Hepatocyte (in vitro differentiated cells): Measurements from ENCODE around the gene DPP9. TPM values are rescaled to one million over a fixed set of nuclear protein-coding genes. Genes with fewer than 3 reads are reported as not detected.

Experiments used
- DNase-seq: peaks from one replicate; pipeline ENCODE4 v3.0.0-alpha.2; 2016; ENCODE audit warnings: low spot score
- H2AFZ ChIP-seq: fragments of 200-600 bp; sonication (generic); 2 replicates; pipeline ENCODE4 v1.6.0; 2016; ENCODE audit warnings: antibody characterized with exemption, mild to moderate bottlenecking
- H3K27ac ChIP-seq: fragments of 200-600 bp; sonication (generic); 2 replicates; pipeline ENCODE4 v1.5.1; 2016; ENCODE audit warnings: mild to moderate bottlenecking
- H3K27me3 ChIP-seq: fragments of 200-600 bp; sonication (generic); 2 replicates; pipeline ENCODE4 v1.6.1; 2016
- H3K36me3 ChIP-seq: fragments of 200-600 bp; sonication (generic); replicated peaks from 2 replicates; pipeline ENCODE4 v1.5.1; 2016; ENCODE audit warnings: low read depth; ENCODE audit not compliant: insufficient read depth
- H3K4me1 ChIP-seq: fragments of 200-600 bp; sonication (generic); 2 replicates; pipeline ENCODE4 v1.5.1; 2016; ENCODE audit warnings: mild to moderate bottlenecking, moderate library complexity; ENCODE audit not compliant: insufficient read depth
- H3K4me2 ChIP-seq: fragments of 200-600 bp; sonication (generic); 2 replicates; pipeline ENCODE4 v1.6.0; 2016
- H3K4me3 ChIP-seq: fragments of 200-600 bp; sonication (generic); 2 replicates; pipeline ENCODE4 v1.5.1; 2016; ENCODE audit warnings: mild to moderate bottlenecking
- H3K79me2 ChIP-seq: fragments of 200-600 bp; sonication (generic); 2 replicates; pipeline ENCODE4 v1.6.0; 2017; ENCODE audit warnings: mild to moderate bottlenecking
- H3K9me2 ChIP-seq: fragments of 200-600 bp; sonication (generic); replicated peaks from 2 replicates; pipeline ENCODE4 v1.6.0; 2017; ENCODE audit warnings: mild to moderate bottlenecking; ENCODE audit not compliant: insufficient read depth
- H3K9me3 ChIP-seq: fragments of 200-600 bp; sonication (generic); 2 replicates; pipeline ENCODE4 v1.5.1; 2016; ENCODE audit warnings: low read depth, mild to moderate bottlenecking
- H4K20me1 ChIP-seq: fragments of 200-600 bp; sonication (generic); 2 replicates; pipeline ENCODE4 v1.6.0; 2016; ENCODE audit warnings: mild to moderate bottlenecking; ENCODE audit not compliant: insufficient read depth, poor library complexity, severe bottlenecking
- EZH2 ChIP-seq: fragments of 200-600 bp; sonication (generic); IDR thresholded peaks from 2 replicates; pipeline ENCODE4 v1.6.1; 2016; ENCODE audit warnings: antibody characterized with exemption, mild to moderate bottlenecking, borderline replicate concordance
- EZH2phosphoT487 ChIP-seq: fragments of 200-600 bp; sonication (generic); IDR thresholded peaks from one replicate; pipeline ENCODE4 v1.6.1; 2018; ENCODE audit warnings: antibody characterized with exemption, mild to moderate bottlenecking, low read depth, moderate library complexity; ENCODE audit not compliant: unreplicated experiment, severe bottlenecking
- WGBS: methylation state at CpG from one replicate; pipeline ENCODE4 v1.1.6; 2016; ENCODE audit warnings: low lambda C conversion rate; ENCODE audit errors: missing lambda C conversion rate; 5-methylcytosine and 5-hydroxymethylcytosine counted together
- polyA plus RNA-seq: library from polyadenylated mRNA; unstranded; fragments of >200 nt; fragmentation: Nextera tagmentation; extraction: Ambion mirVana; gene quantifications from 2 replicates; pipeline ENCODE4 v1.2.1, GENCODE V29; 2016
- total RNA-seq: library from RNA; depleted of rRNA; stranded (reverse); fragments of >200 nt; gene quantifications from 2 replicates; pipeline ENCODE4 v1.2.3, GENCODE V29; 2014
- TF ChIP-seq, protein P1 (sequence below): fragments of 200-600 bp; sonication (generic); IDR thresholded peaks from 2 replicates; pipeline ENCODE4 v1.5.1; 2016; ENCODE audit warnings: antibody characterized with exemption, mild to moderate bottlenecking; ENCODE audit not compliant: poor library complexity

Gene DPP9
- total and polyA plus RNA-seq, 2 experiments from 2014 or later, result 27.6 to 32.7 TPM

DNA sequence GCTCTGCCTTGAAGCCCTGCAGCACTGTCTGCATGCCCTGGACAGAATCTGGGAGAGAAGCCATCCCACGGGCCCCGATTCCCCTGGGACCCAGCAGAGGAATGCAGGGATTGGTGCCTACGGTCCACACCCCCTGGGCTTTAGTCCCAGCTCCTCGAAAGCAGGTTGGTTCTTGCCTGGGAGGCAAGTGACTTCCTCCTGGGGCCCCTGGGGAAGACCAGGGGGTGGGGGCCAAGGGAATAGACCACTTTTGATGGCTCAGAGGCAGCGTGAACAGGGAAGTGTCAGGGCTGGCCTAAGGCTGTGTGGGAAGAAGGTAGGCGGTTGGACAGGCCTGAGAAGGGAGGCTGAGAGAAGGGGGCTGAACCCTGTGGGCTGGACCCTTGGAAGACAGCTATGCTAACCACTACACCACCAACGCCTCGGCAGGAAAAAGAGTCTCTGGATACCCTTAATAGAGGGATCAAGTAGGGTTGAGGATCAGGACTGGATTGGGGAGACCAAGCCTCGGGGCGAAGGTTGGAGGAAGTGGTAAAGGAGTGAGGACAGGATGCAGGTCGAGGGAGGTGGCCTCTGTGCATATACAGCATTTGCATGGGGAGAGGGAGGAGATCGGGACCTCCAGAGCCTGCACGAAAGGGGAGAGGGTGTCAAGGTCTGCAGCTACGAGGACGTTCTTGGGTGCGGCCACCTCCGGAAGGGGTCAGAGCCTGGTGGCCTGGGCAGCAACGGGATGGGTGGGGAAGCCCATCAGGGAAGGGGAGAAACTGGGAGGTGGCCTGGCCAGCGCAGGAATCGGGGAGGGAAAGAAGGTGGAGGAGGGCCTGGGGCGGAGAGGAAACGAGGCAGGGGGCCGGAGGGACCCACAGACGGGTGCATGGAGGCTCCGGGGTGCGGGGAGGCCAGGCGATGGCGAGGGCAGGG is 709 bp downstream of the DPP9 start:
- WGBS, result 12% methylated on average over 19 of the region's 28 CpGs
- peak; percentile 31 for DNase-seq

DNA sequence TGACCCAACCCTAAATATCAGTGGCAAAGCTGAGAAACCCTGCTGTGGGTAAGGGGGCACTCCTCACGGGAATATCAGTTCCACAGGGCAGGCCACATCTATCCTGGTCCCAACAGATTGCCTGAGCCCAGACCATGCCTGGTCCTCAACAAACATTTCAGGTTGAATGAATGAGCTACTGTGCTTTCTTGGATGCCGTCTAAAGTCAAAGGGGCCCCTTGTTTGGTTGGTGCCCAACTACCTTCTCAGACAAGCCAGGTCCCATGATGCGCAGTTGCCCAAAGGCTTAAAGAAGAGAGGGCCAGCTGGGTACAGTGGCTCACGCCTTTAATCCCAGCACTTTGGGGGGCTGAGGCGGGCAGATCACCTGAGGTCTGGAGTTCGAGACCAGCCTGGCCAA is 2.4 kb downstream of the DPP9 start:
- no peaks in the 10 kb centered on the region for H3K9me2 ChIP-seq
- no peak overlapping the region for H3K4me2 ChIP-seq
- H3K27me3 ChIP-seq, result no peaks in the 10 kb centered on the region
- no peaks in the 10 kb centered on the region for H4K20me1 ChIP-seq
- H3K27ac ChIP-seq, result no peak overlapping the region
- TF ChIP-seq EZH2phosphoT487 (no peak), EZH2 (no peak)
- TF ChIP-seq, protein P1, sequence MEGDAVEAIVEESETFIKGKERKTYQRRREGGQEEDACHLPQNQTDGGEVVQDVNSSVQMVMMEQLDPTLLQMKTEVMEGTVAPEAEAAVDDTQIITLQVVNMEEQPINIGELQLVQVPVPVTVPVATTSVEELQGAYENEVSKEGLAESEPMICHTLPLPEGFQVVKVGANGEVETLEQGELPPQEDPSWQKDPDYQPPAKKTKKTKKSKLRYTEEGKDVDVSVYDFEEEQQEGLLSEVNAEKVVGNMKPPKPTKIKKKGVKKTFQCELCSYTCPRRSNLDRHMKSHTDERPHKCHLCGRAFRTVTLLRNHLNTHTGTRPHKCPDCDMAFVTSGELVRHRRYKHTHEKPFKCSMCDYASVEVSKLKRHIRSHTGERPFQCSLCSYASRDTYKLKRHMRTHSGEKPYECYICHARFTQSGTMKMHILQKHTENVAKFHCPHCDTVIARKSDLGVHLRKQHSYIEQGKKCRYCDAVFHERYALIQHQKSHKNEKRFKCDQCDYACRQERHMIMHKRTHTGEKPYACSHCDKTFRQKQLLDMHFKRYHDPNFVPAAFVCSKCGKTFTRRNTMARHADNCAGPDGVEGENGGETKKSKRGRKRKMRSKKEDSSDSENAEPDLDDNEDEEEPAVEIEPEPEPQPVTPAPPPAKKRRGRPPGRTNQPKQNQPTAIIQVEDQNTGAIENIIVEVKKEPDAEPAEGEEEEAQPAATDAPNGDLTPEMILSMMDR, result no peak
- H2AFZ ChIP-seq, result no peak overlapping the region
- DNase-seq, result no peak
- peaks cover 31% of the 10 kb centered on the region for H3K79me2 ChIP-seq
- H3K9me3 ChIP-seq, result no peaks in the 10 kb centered on the region
- H3K4me3 ChIP-seq, result no peak overlapping the region
- peaks cover 15% of the 10 kb centered on the region for H3K4me1 ChIP-seq
- H3K36me3 ChIP-seq, result no peaks in the 10 kb centered on the region
- 93% methylated on average over 6 of the region's 6 CpGs for WGBS

More for the DNA sequence above, 709 bp downstream of the DPP9 start:
- Histone ChIP-seq H3K27ac (peak overlapping the region; percentile 49), H3K36me3 (no peaks in the 10 kb centered on the region), H3K4me2 (peak overlapping the region; percentile 96), H3K4me1 (peaks cover 11% of the 10 kb centered on the region), H3K79me2 (peaks cover 31% of the 10 kb centered on the region), H3K9me2 (no peaks in the 10 kb centered on the region), H3K9me3 (no peaks in the 10 kb centered on the region), H3K27me3 (no peaks in the 10 kb centered on the region), H4K20me1 (no peaks in the 10 kb centered on the region), H3K4me3 (peak overlapping the region; percentile 90), H2AFZ (peak overlapping the region; percentile 51)
- TF ChIP-seq, protein P1, result no peak
- TF ChIP-seq EZH2 (no peak), EZH2phosphoT487 (no peak)

DNA sequence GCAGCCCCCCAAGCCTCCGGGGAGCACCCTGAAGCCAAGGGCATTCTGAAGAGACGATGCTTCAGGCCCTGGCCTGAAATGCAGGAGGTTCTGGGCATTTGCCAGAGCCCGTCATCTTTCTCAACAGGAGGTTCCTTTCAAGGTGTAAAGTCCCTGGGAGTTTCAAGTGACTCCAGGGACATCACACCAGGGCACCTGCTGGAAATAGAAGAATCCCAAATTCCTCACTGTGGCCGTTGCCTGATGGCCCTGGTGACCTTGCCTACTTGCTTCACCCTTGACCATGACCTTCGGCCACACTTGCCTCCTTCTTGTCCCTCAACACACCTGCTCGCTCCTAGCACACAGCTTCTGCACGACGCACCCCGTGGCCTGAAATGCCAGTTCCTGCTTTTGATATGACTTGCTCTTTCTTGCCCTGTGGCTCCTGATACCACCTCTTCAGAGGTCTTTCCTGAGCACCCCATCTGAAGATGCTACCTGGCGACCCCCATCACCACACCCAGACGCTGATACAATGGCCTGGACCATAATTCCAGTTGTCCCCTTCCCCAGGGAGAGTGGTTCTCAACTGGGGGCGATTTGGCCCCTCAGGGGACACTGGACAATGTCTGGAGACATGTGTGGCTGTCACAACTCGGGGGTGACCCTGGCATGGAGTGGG is 3.5 kb downstream of the DPP9 start:
- Histone ChIP-seq H3K4me3 (no peak overlapping the region), H3K9me3 (no peaks in the 10 kb centered on the region), H2AFZ (no peak overlapping the region), H3K4me1 (peaks cover 15% of the 10 kb centered on the region), H4K20me1 (no peaks in the 10 kb centered on the region), H3K79me2 (peaks cover 31% of the 10 kb centered on the region), H3K27me3 (no peaks in the 10 kb centered on the region), H3K27ac (no peak overlapping the region), H3K4me2 (no peak overlapping the region), H3K36me3 (no peaks in the 10 kb centered on the region), H3K9me2 (no peaks in the 10 kb centered on the region)
- TF ChIP-seq, protein P1, result no peak
- TF ChIP-seq EZH2 (no peak), EZH2phosphoT487 (no peak)
- WGBS, result 94% methylated on average over 12 of the region's 13 CpGs
- DNase-seq, result no peak
